Measurements from ENCODE around the gene MZB1.
"Not testable (repeated sequence)": the region's sequence is repeated elsewhere in the genome, so short reads cannot be mapped to it uniquely, and the experiment has no call there.

MZB1 gene

DNA sequence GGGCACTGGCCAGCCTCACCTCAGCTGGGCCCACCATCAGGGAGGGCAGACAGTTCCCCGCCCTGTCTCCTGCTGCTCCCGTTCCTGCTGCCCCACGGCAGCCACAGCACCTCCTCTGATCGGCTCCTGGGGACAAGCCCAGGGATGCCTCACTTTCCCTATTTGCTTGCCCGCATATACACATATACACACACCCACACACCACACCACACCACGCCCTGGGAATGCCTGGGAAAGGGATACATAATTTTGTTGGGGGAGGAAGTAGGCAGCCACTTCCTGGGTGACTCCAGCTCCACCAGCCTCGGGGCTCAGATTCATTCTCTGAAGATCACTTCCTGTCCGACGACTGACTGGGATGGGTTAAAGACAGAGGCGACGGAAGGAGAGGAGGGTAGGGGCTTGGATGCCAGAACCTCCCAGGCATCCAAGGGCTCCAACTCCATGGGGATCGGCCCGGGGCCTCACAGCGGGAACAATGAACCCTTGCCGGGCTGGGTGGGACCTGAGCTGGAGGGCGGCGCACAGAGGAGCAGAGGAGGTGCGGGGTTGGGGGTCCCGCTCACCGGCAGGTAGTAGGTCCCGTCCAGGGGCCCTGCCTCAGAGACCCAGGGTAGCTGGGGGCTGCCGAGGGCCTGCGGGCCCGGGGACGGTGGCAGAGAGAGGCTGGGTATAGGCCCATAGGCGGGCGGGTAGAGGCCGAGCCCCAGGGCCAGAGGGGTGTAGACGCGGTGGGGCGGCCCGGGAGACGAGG is 2.0 kb upstream of the MZB1 start:
- no peak for DNase-seq

- no peak for DNase-seq
Observed at GRCh38 chr5:139390639-139391569, 1.2 kb upstream of the MZB1 start.

DNA sequence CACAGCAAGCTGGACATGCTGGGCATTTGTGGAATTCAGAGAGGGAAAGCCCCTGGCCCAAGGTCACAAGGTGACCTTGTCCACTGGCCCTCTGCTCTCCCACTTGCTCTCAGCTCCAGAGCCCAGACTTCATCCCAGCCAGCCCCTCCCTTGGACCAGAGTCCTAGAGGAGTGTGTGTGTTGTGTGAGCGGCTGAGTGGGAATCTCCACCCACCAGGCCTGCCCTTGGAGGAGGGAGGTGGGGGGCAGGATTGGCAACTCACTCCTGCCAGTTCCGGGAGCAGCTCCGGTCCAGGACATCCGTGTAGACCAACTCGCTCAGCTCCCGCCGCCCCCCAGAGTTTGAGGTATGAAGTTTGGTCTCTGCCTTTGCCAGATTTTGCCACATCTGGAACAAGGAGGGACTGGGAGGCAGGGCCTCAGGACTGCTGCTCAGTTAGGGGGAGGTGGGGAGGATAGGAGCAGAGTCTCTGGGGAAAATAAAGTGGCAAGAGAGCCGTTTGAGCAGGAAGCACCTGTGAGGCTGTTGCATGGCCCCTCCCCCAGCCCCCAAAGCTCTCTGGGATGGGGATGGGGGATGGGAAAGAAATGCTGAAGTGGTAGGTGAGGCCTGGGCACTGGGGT is 1.4 kb downstream of the MZB1 start:
- DNase-seq, result no peak

DNA sequence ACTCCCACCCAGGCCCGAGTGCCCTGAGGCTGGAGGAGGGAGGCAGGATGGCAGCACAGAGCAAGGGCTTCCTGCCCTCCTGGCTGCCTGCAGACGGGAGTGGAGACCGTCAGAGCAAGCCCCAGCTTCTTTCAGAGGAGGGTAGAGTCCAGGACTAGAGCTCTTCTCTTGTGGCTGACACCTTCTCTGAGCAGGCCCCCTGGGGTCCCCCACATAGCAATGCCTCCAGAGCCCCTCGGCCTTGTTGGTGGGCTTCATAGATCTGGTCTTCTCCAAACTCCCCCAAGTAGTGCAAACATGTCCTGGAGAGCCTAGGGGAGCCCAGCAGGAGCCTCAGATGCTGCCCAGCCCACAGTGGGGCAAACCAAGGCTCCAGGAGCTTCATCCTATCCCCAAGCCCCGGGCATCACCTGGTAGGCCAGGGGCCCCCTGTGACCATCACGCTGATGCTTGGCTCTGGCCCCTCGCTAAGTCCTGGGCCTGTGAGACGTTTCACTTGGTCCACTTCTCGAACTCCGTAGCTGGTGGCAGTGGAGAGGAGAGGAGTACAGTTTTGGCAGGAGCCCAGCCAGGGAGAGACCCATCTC is 2.0 kb downstream of the MZB1 start:
- no peak for DNase-seq

DNA sequence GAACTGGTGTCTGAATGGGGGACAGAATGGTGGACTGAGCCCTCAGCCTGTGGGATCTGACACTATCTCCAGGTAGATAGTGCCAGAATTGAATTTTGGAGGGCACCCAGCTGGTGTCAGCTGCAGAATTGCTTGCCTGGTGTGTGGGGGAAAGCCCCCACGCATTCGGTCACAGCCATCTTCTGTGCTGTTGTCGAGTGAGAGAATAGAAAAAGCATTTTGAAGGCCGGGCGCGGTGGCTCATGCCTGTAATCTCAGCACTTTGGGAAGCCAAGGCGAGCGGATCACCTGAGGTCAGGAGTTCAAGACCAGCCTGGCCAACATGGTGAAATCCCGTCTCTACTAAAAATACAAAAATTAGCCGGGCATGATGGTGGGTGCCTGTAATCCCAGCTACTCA is 2.8 kb downstream of the MZB1 start:
- not testable (repeated sequence) for DNase-seq

- DNase-seq, result no peak
Observed at GRCh38 chr5:139386050-139386438, 3.7 kb downstream of the MZB1 start.

GRCh38 chr5:139385061-139386049 is 4.4 kb downstream of the MZB1 start:
- no peak for DNase-seq

- DNase-seq, result no peak
Observed at GRCh38 chr5:139384591-139385051, 5.1 kb downstream of the MZB1 start.

DNA sequence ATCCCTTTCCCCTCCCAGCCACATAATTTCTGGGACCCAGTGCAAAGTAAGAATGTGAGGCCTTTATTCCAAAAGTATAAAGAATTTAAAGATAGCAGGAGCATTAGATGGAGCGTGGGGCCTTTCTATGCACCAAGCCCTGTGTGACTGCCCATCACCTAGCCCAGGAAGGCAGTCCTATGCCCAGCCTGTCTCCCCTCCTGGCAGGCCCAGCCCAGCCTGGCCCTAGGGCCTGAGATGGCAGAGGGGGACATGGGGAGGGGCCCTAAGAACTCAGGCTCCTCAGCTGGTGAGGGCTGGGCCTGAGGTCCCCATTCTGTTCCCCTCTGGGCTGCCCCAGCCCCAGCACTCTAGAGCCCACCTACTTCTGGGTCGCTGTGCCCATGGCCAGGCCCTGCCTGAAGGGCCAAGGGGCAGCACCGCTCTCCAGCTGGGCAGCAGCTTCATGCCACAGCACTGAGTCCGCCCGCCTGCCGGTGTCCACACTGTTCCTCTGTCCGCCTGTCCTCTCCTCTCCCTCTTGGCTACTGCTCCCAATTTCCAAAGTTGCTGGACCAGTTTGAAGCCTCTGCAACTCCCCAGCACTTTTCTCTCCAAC is 5.6 kb downstream of the MZB1 start:
- DNase-seq, result no peak

- DNase-seq, result no peak
Observed at GRCh38 chr5:139383275-139383992, 6.3 kb downstream of the MZB1 start, which contains the start of gene SLC23A1. TSS of gene SLC23A1 (minus strand) at chr5:139383297. CDS start at chr5:139383253, 44 bp downstream.

DNA sequence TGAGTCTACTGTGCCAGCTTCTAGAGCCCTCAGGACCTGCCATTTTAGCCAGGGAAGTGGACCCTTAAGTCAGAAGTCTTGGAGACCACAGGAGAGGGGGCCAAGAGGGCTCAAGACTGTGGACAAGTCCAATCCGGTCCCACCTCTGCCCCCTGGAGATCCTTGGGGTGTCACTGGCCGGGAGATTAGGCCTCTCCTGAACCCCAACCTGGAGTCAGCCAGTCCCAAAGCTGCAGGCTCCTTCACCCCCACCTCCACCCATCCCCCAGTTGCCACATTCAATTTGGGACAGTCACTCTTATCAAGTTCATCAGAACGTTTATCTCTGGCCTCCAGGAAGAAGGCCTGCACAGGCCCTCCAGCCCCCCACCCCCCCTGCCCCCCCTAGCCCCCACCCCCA is 6.9 kb downstream of the MZB1 start:
- DNase-seq, result no peak

DNA sequence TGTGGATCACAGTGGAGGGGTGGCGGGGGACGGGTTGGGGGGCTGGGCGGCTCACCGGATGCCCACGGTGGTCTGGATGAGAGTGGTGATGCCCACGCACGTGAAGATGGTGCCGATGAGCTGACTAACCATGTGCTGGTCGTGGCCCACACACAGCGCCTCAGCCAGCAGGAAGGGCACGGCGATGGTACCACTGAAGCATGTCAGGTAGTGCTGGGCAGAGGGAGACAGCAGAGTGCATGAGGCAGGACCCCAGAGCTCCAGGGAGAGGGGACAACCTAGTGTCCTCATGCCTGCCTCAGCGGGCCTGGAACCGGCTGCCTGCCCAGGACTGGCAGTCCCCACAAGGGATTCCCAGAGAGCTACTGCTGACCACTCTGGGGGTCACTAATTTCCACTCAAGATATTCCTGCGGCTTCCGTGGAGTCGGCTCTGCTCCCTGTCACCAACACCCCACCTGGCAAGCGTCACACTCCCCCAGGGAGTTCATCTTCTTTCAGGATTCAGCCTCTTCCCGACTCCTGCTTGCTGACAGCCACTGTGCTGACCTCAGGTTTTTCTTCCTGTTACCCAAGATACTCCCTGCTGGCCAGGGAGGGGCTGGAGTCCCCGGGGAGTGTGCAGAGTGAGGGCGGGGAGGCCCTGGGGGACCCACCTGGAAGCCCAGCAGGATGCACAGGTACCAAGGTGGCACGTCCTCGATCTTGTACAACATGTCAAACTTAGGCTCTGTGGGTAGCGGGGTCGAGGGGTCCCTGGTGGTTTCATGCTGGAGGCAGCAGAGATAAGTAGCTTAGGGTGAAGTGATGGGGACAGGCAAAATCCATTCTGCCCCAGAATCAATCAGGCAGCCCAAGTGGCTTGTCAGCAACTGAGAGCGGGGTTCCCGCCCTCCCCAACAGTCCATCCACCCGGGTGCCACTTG is 7.6 kb downstream of the MZB1 start:
- no peak for DNase-seq

DNA sequence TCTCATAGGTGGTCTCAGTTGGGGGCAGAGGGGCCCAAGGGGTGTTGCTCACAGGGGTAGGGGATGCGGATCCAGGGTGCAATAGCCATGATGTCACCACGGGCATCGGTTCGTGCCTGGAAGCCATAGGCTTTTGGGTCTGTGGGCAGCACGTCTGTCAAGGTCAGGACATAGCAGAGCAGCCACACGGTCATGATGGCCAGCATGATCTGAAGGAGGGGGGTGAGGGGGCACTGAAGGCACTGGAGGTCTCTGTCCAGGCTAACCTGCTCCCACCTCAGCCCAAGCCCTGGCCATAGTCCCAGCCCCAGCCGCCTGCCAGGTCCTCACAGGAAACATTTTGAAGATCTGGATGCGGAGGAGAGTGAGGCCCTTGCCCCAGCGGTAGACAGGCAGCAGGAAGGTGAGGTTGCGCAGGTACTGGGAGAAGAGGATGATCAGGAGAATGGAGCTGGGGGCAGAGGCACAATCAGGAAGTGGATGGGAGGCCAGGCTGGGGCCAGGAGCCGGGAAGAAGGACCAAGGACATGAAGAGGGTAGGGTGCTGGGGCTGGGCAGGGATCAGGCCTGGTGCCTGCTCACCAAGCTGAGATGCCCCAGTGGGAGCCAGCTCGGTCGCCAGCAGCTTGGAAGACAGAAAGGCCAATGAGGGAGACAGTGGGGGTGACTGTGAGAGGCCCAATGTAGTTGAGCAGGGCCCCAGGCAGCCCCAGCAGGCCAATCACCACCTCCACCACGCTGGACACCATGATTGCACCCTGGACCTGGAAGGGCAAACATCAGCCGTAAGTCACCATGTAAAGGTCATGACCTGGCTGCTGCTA is 9.9 kb downstream of the MZB1 start:
- no peak for DNase-seq

- no peak for DNase-seq
Observed at GRCh38 chr5:139378941-139379361, 10.8 kb downstream of the MZB1 start.

DNA sequence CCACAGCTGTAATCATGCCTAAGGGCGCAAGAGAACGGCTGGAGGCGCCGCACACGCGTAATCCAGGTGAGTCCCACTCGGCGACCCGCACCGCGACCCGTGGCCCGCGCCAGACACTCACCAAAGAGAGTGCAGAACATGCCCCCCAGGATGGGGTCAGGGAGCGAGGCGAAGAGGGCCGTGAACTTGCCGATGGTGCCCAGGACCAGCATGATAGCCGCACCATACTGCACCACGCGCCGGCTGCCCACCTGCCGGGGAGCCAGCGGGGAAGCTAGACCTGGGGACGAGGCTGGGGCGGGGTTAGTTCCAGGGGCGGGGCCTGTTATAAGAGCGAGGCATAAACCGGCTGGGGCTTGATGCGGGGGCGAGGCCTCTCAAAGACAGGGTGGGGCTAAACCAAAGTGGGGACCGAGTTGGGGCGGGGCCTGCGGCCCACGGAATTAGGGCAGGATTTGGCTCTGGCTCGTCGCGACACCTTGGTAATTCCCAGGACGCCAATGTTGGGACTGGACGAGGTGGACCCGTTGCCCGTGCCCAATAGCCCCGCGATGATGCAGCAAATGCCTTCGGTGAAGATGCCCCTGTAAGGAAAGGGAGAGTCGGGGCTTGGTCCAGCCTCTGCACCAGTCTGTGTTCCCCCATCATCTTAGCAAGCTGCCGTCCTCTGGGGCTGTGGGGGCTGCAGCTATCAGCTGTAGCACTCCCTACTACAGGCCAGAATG is 11.4 kb downstream of the MZB1 start:
- no peak for DNase-seq

GRCh38 chr5:139377226-139377625 is 12.5 kb downstream of the MZB1 start:
- no peak for DNase-seq

DNA sequence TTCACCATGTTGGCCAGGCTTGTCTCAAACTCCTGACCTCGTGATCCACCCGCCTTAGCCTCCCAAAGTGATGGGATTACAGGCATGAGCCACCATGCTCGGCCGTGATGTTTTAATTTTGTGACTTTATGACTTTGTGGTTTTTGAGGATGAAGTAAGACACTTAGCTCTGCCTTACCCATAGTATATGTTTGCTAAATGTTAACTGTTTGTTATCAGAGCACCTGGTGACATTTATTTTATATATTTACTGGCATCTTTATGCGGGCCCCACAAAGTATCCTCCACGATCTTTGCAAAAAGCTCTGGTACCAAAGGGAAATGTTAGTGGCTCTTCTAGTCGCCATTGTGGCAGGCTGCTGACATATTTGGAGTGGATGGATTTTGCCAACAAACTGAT is 13.3 kb downstream of the MZB1 start:
- DNase-seq, result no peak

- DNase-seq, result no peak
Observed at GRCh38 chr5:139374909-139375308, 14.8 kb downstream of the MZB1 start.

All from cerebellar nuclear complex (tissue), 1 donor.